Measurements from ENCODE around the gene PODXL.

Gene PODXL

GRCh38 chr7:131493081-131493480 lies 63.3 kb downstream of the PODXL start:
- TF ChIP-seq TEAD4 (IDR thresholded peaks at IDR 0.05): no peak

- no peak for TF ChIP-seq RAD21 (IDR thresholded peaks at IDR 0.05; ENCODE audit: low read depth)
- TF ChIP-seq YY1 (IDR thresholded peaks at IDR 0.05; ENCODE audit: low read depth): no peak
- TF ChIP-seq TAF1 (IDR thresholded peaks at IDR 0.05; ENCODE audit: low read depth): no peak
- TF ChIP-seq EP300 (IDR thresholded peaks at IDR 0.05; ENCODE audit: borderline replicate concordance): no peak
- TF ChIP-seq CREB1 (IDR thresholded peaks at IDR 0.05; ENCODE audit: low read depth): no peak
- no peak for TF ChIP-seq TCF12 (IDR thresholded peaks at IDR 0.05; ENCODE audit: low read depth)
Measured at GRCh38 chr7:131489881-131490280, 66.5 kb downstream of the PODXL start.

GRCh38 chr7:131489196-131489595 lies 67.2 kb downstream of the PODXL start:
- TF ChIP-seq ZBTB7A (IDR thresholded peaks at IDR 0.05; ENCODE audit: low read depth): no peak
- TF ChIP-seq EP300 (IDR thresholded peaks at IDR 0.05; ENCODE audit: borderline replicate concordance): no peak
- no peak for TF ChIP-seq NFIC (IDR thresholded peaks at IDR 0.05)
- TF ChIP-seq FOXM1 (IDR thresholded peaks at IDR 0.05; ENCODE audit: borderline replicate concordance, low read depth): no peak
- no peak for TF ChIP-seq CREB1 (IDR thresholded peaks at IDR 0.05; ENCODE audit: low read depth)
- no peak for TF ChIP-seq TCF12 (IDR thresholded peaks at IDR 0.05; ENCODE audit: low read depth)
- TF ChIP-seq USF1 (IDR thresholded peaks at IDR 0.05): no peak
- TF ChIP-seq TAF1 (IDR thresholded peaks at IDR 0.05; ENCODE audit: low read depth): no peak
- TF ChIP-seq CEBPB (IDR thresholded peaks at IDR 0.05): no peak
- no peak for TF ChIP-seq EGR1 (IDR thresholded peaks at IDR 0.05)
- TF ChIP-seq YY1 (IDR thresholded peaks at IDR 0.05; ENCODE audit: low read depth): no peak
- TF ChIP-seq TEAD4 (IDR thresholded peaks at IDR 0.05): no peak
- TF ChIP-seq MAX (IDR thresholded peaks at IDR 0.05): no peak

GRCh38 chr7:131488361-131488760 lies 68.1 kb downstream of the PODXL start:
- no peak for TF ChIP-seq RAD21 (IDR thresholded peaks at IDR 0.05; ENCODE audit: low read depth)
- no peak for TF ChIP-seq USF1 (IDR thresholded peaks at IDR 0.05)
- no peak for TF ChIP-seq FOXM1 (IDR thresholded peaks at IDR 0.05; ENCODE audit: borderline replicate concordance, low read depth)
- no peak for TF ChIP-seq TEAD4 (IDR thresholded peaks at IDR 0.05)
- no peak for TF ChIP-seq TCF12 (IDR thresholded peaks at IDR 0.05; ENCODE audit: low read depth)
- TF ChIP-seq TAF1 (IDR thresholded peaks at IDR 0.05; ENCODE audit: low read depth): no peak
- TF ChIP-seq YY1 (IDR thresholded peaks at IDR 0.05; ENCODE audit: low read depth): no peak
- TF ChIP-seq EP300 (IDR thresholded peaks at IDR 0.05; ENCODE audit: borderline replicate concordance): no peak
- no peak for TF ChIP-seq CEBPB (IDR thresholded peaks at IDR 0.05)
- no peak for TF ChIP-seq CREB1 (IDR thresholded peaks at IDR 0.05; ENCODE audit: low read depth)
- no peak for TF ChIP-seq REST (IDR thresholded peaks at IDR 0.05; ENCODE audit: low read depth)
- TF ChIP-seq ZBTB7A (IDR thresholded peaks at IDR 0.05; ENCODE audit: low read depth): no peak
- TF ChIP-seq NFIC (IDR thresholded peaks at IDR 0.05): no peak
- no peak for TF ChIP-seq MAX (IDR thresholded peaks at IDR 0.05)
- TF ChIP-seq EGR1 (IDR thresholded peaks at IDR 0.05): no peak

- TF ChIP-seq FOXM1 (IDR thresholded peaks at IDR 0.05; ENCODE audit: borderline replicate concordance, low read depth) (no peak), TCF12 (IDR thresholded peaks at IDR 0.05; ENCODE audit: low read depth) (no peak), REST (IDR thresholded peaks at IDR 0.05; ENCODE audit: low read depth) (no peak), NFIC (IDR thresholded peaks at IDR 0.05) (no peak), RAD21 (IDR thresholded peaks at IDR 0.05; ENCODE audit: low read depth) (no peak), CREB1 (IDR thresholded peaks at IDR 0.05; ENCODE audit: low read depth) (no peak), YY1 (IDR thresholded peaks at IDR 0.05; ENCODE audit: low read depth) (no peak), MAX (IDR thresholded peaks at IDR 0.05) (no peak), TAF1 (IDR thresholded peaks at IDR 0.05; ENCODE audit: low read depth) (no peak), CEBPB (IDR thresholded peaks at IDR 0.05) (no peak), EP300 (IDR thresholded peaks at IDR 0.05; ENCODE audit: borderline replicate concordance) (no peak), ZBTB7A (IDR thresholded peaks at IDR 0.05; ENCODE audit: low read depth) (no peak), TEAD4 (IDR thresholded peaks at IDR 0.05) (no peak), USF1 (IDR thresholded peaks at IDR 0.05) (no peak), EGR1 (IDR thresholded peaks at IDR 0.05) (no peak)
Measured at GRCh38 chr7:131487217-131487616, 69.2 kb downstream of the PODXL start.

Measured in Ishikawa (cell line).